NB4 (cell line): ENCODE measurements around the gene RBM6.
"Not testable (repeated sequence)": the region's sequence is repeated elsewhere in the genome, so short reads cannot be mapped to it uniquely, and the experiment has no call there.

Source experiments
- DNase-seq: peaks from one replicate; pipeline ENCODE4 v3.0.0; 2010; ENCODE audit warnings: low read depth
- H3K4me3 ChIP-seq: one replicate; pipeline ENCODE4 v1.5.1; 2011; ENCODE audit warnings: mild to moderate bottlenecking, low read depth, low read length, moderate library complexity
- CTCF ChIP-seq: IDR thresholded peaks from one replicate; pipeline ENCODE4 v1.5.1; 2012; ENCODE audit warnings: low read depth, low read length
- MAX ChIP-seq: IDR thresholded peaks from 2 replicates; pipeline ENCODE4 v1.6.1; 2011; ENCODE audit warnings: low read depth, low read length
- MYC ChIP-seq: IDR thresholded peaks from 2 replicates; pipeline ENCODE4 v1.6.1; 2011; ENCODE audit warnings: low read depth, low read length
- POLR2A ChIP-seq: IDR thresholded peaks from 2 replicates; pipeline ENCODE4 v1.6.1; 2011; ENCODE audit warnings: mild to moderate bottlenecking; ENCODE audit not compliant: insufficient read length; ENCODE audit errors: extremely low read depth

RBM6 gene

GRCh38 chr3:49927798-49928197 is 12.2 kb upstream of the RBM6 start:
- TF ChIP-seq MAX = no peak
- no peak for TF ChIP-seq CTCF
- no peak for TF ChIP-seq POLR2A
- no peak for TF ChIP-seq MYC
- H3K4me3 ChIP-seq = no peak overlapping the region
- DNase-seq = no peak

GRCh38 chr3:49928481-49929017 is 11.4 kb upstream of the RBM6 start:
- TF ChIP-seq POLR2A (no peak), MYC (no peak), MAX (no peak), CTCF (no peak)
- peak overlapping the region; percentile 13 for H3K4me3 ChIP-seq
- DNase-seq = no peak

GRCh38 chr3:49929291-49930167 is 10.4 kb upstream of the RBM6 start, which contains the start of gene MON1A:
MON1A (minus strand) TSS chr3:49929811; CDS start chr3:49913346, 16,465 bp downstream.
- H3K4me3 ChIP-seq = peak within 1 kb of the TSS; percentile 80
- DNase-seq = peak; percentile 88
- TF ChIP-seq MYC (no peak; the same call in none of the 2 replicates), MAX (peak; percentile 91), CTCF (peak; percentile 10), POLR2A (peak; percentile 47)

GRCh38 chr3:49930168-49930690 is 9.7 kb upstream of the RBM6 start:
- TF ChIP-seq POLR2A (no peak), MAX (no peak), MYC (no peak), CTCF (no peak)
- no peak for DNase-seq
- peak overlapping the region; percentile 80 for H3K4me3 ChIP-seq

GRCh38 chr3:49930922-49931321 is 9.0 kb upstream of the RBM6 start:
- no peak for TF ChIP-seq MYC
- no peak for TF ChIP-seq POLR2A
- TF ChIP-seq CTCF = no peak
- TF ChIP-seq MAX = no peak
- H3K4me3 ChIP-seq = no peak overlapping the region
- DNase-seq = peak; percentile 51

- DNase-seq = not testable (repeated sequence)
These were observed 7.7 kb upstream of the RBM6 start for GRCh38 chr3:49932281-49932680.

More at GRCh38 chr3:49932281-49932680, 7.7 kb upstream of the RBM6 start:
- not testable (repeated sequence) for H3K4me3 ChIP-seq
